ES-I3 (cell line): Measurements from ENCODE around the gene DDIAS.
"Not testable (repeated sequence)": the region's sequence is repeated elsewhere in the genome, so short reads cannot be mapped to it uniquely, and the experiment has no call there.

Experiments
- H3K36me3 ChIP-seq: 2 replicates; pipeline ENCODE4 v1.6.1; 2013; ENCODE audit warnings: mild to moderate bottlenecking, low read length, control low read depth, moderate library complexity; ENCODE audit not compliant: insufficient read depth
- H3K4me1 ChIP-seq: 2 replicates; pipeline ENCODE4 v1.6.1; 2013; ENCODE audit warnings: mild to moderate bottlenecking, control low read depth, low read length; ENCODE audit not compliant: insufficient read depth
- H3K9ac ChIP-seq: 2 replicates; pipeline ENCODE4 v1.6.1; 2013; ENCODE audit warnings: low read depth, mild to moderate bottlenecking, low read length, moderate library complexity
- H3K9me3 ChIP-seq: 2 replicates; pipeline ENCODE4 v1.6.1; 2013; ENCODE audit warnings: mild to moderate bottlenecking, low read length, moderate library complexity; ENCODE audit not compliant: control insufficient read depth, insufficient read depth

Gene DDIAS

GRCh38 chr11:82899186-82899820 lies 2.2 kb upstream of the DDIAS start:
- Histone ChIP-seq H3K4me1 (0 out of 2 replicates have a peak, but pooled peaks cover 8% of the 10 kb centered on the region), H3K36me3 (no peaks in the 10 kb centered on the region), H3K9ac (peak overlapping the region; percentile 75), H3K9me3 (no peaks in the 10 kb centered on the region)

- no peaks in the 10 kb centered on the region for H3K36me3 ChIP-seq
- H3K4me1 ChIP-seq = 0 out of 2 replicates have a peak, but pooled peaks cover 8% of the 10 kb centered on the region
Observed at GRCh38 chr11:82899957-82900276, 1.6 kb upstream of the DDIAS start.

GRCh38 chr11:82900277-82901164 lies 1.0 kb upstream of the DDIAS start, which contains the start of gene PRCP:
Gene PRCP, minus strand, starts transcription at chr11:82900430. Its CDS starts 28 bp downstream, at chr11:82900402.
- H3K9ac ChIP-seq = peak within 1 kb of the TSS; percentile 75
- H3K9me3 ChIP-seq = no peaks in the 10 kb centered on the region
- no peaks in the 10 kb centered on the region for H3K36me3 ChIP-seq
- H3K4me1 ChIP-seq = 0 out of 2 replicates have a peak, but pooled peaks cover 8% of the 10 kb centered on the region

More at GRCh38 chr11:82899957-82900276, 1.6 kb upstream of the DDIAS start:
- H3K9ac ChIP-seq = peak overlapping the region; percentile 75
- H3K9me3 ChIP-seq = no peaks in the 10 kb centered on the region

- peaks cover 14% of the 10 kb centered on the region; the same call in 1 of the 2 replicates for H3K4me1 ChIP-seq
- no peaks in the 10 kb centered on the region for H3K36me3 ChIP-seq
- H3K9me3 ChIP-seq = no peaks in the 10 kb centered on the region
- peak overlapping the region; percentile 75 for H3K9ac ChIP-seq
Observed at GRCh38 chr11:82901922-82902485, 468 bp downstream of the DDIAS start.

GRCh38 chr11:82902880-82903279 lies 1.3 kb downstream of the DDIAS start:
- Histone ChIP-seq H3K4me1 (peaks cover 20% of the 10 kb centered on the region), H3K36me3 (no peaks in the 10 kb centered on the region), H3K9me3 (no peaks in the 10 kb centered on the region), H3K9ac (peak overlapping the region; percentile 75; the same call in 1 of the 2 replicates)

- Histone ChIP-seq H3K36me3 (no peaks in the 10 kb centered on the region), H3K9me3 (no peaks in the 10 kb centered on the region), H3K9ac (no peak overlapping the region), H3K4me1 (peaks cover 30% of the 10 kb centered on the region)
Observed at GRCh38 chr11:82903843-82904586, 2.5 kb downstream of the DDIAS start.

- H3K9me3 ChIP-seq = no peaks in the 10 kb centered on the region
- no peak overlapping the region for H3K9ac ChIP-seq
- H3K4me1 ChIP-seq = peaks cover 31% of the 10 kb centered on the region
- no peaks in the 10 kb centered on the region for H3K36me3 ChIP-seq
Observed at GRCh38 chr11:82906236-82906635, 4.7 kb downstream of the DDIAS start.

GRCh38 chr11:82906931-82907330 lies 5.4 kb downstream of the DDIAS start:
- H3K4me1 ChIP-seq = peaks cover 31% of the 10 kb centered on the region
- no peaks in the 10 kb centered on the region for H3K36me3 ChIP-seq
- no peaks in the 10 kb centered on the region for H3K9me3 ChIP-seq
- H3K9ac ChIP-seq = no peak overlapping the region

GRCh38 chr11:82907371-82907770 lies 5.8 kb downstream of the DDIAS start:
- H3K9me3 ChIP-seq = no peaks in the 10 kb centered on the region
- no peak overlapping the region for H3K9ac ChIP-seq
- peaks cover 31% of the 10 kb centered on the region for H3K4me1 ChIP-seq
- H3K36me3 ChIP-seq = no peaks in the 10 kb centered on the region

GRCh38 chr11:82908311-82908710 lies 6.8 kb downstream of the DDIAS start:
- Histone ChIP-seq H3K9me3 (no peaks in the 10 kb centered on the region), H3K4me1 (peaks cover 28% of the 10 kb centered on the region), H3K36me3 (no peaks in the 10 kb centered on the region), H3K9ac (no peak overlapping the region)

- no peak overlapping the region for H3K9ac ChIP-seq
- peaks cover 28% of the 10 kb centered on the region for H3K4me1 ChIP-seq
- no peaks in the 10 kb centered on the region for H3K9me3 ChIP-seq
- H3K36me3 ChIP-seq = peaks cover 2% of the 10 kb centered on the region
Observed at GRCh38 chr11:82909015-82909640, 7.6 kb downstream of the DDIAS start.

GRCh38 chr11:82919786-82920185 lies 18.2 kb downstream of the DDIAS start:
- H3K4me1 ChIP-seq, H3K36me3 ChIP-seq, H3K9me3 ChIP-seq, H3K9ac ChIP-seq: not testable (repeated sequence)

GRCh38 chr11:82920227-82920626 lies 18.7 kb downstream of the DDIAS start:
- not testable (repeated sequence) for H3K36me3 ChIP-seq, H3K9ac ChIP-seq, H3K4me1 ChIP-seq, H3K9me3 ChIP-seq
